ENCODE results near the gene MRPL12. TPM values are rescaled to one million over a fixed set of nuclear protein-coding genes. Genes with fewer than 3 reads are reported as not detected.
A peak's percentile ranks its signal among the peaks of the same experiment; 100 is the strongest.

Gene MRPL12
- 10 to 100 TPM; 19.8 to 33.4 TPM for total RNA-seq

DNA sequence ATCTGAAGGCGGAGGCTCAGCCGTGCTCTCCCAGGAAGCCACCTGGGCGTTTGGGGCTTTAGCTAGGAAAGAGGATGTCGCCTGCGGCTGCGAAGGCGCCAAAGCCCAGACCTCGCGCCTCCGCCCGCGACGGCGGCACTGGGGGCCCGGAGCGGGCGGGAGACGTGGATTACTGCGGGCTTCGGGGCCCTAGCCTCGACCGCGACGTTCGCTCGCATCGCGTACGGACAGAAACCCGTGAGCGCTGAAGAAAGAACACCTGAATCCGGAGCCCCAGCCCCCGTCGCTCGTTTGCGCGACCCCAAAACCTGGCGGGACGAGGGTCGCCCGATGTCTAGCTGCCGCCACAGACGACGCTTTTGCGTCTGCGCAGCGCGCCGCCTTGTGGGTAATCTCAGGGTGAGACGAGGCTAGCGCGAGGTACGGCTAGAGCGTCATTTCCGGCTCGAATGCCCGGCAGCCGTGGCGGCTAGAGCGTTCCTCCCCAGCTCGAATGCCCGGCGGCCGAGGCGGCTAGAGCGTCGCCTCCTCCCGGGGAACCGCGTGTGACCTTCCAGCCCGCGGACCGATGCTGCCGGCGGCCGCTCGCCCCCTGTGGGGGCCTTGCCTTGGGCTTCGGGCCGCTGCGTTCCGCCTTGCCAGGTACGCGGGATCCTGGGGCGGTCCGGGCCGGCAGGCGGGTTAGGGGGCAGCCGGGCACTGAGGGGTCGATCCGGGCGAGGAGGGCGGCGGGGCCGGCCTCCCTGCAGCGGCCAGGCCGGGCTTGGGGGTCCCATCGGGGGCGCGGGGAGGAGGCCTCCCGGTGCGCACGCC is at the start of gene MRPL12:
Gene MRPL12, plus strand, starts transcription at position 434 of the 813 bp plus-strand sequence. Its CDS starts 135 bp downstream, at position 569.
- peaks cover 19% of the 10 kb centered on the region for H3K36me3 ChIP-seq
- H3K9me3 ChIP-seq, result no peaks in the 10 kb centered on the region
- TF ChIP-seq, protein P1, sequence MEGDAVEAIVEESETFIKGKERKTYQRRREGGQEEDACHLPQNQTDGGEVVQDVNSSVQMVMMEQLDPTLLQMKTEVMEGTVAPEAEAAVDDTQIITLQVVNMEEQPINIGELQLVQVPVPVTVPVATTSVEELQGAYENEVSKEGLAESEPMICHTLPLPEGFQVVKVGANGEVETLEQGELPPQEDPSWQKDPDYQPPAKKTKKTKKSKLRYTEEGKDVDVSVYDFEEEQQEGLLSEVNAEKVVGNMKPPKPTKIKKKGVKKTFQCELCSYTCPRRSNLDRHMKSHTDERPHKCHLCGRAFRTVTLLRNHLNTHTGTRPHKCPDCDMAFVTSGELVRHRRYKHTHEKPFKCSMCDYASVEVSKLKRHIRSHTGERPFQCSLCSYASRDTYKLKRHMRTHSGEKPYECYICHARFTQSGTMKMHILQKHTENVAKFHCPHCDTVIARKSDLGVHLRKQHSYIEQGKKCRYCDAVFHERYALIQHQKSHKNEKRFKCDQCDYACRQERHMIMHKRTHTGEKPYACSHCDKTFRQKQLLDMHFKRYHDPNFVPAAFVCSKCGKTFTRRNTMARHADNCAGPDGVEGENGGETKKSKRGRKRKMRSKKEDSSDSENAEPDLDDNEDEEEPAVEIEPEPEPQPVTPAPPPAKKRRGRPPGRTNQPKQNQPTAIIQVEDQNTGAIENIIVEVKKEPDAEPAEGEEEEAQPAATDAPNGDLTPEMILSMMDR (IDR thresholded peaks at IDR 0.05), result peak; percentile 56
- peak within 1 kb of the TSS; percentile 72 for H3K4me3 ChIP-seq
- DNase-seq (ENCODE audit: low spot score) (peak; percentile 76), ATAC-seq (ENCODE audit: insufficient number of reproducible peaks, low FRiP score, low read depth) (peak; percentile 80)
- H3K4me1 ChIP-seq (ENCODE audit: control insufficient read depth in 1 of 2, low read depth in 2 of 2), result peaks cover 18 to 27% of the 10 kb centered on the region in 2 donors
- H3K27me3 ChIP-seq (replicated peaks; ENCODE audit: insufficient read depth), result no peaks in the 10 kb centered on the region
- H3K27ac ChIP-seq, result peak within 1 kb of the TSS; percentile 80 to 94

DNA sequence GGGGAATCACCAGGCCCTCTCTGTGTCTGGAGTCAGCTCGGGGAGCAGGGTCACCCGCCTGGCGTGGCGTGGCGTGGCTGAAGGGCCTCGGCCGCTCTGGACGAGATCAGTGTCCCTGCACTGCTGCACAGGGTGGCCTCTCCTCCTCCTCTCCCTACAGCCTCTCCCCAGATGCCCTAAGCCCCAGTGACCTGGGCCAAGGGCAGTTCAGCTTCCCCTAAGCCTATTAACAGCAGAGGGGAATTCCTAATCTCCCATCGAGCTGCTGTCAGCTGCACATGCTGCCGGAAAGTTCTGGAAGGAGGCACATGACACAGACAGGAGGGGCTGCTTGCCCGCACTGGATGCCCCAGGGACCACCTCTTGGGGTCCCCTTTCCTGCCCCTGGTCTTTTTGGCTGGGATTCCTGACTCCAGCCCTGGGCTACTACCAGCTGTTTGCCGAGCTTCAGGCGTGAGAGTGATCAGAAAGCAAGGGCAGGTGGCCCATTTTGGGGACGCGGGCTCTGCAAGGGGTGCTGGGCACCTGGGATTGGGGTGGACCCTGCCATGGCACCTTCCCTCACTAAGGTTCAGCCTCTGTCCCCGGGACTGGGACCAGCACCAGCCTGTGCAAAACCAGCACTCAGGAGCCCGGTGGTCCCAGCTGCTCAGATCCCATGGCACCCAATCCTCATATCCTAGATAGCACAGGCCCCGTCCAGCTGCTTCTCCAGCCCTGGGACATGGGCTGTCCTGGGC is 47.6 kb upstream of the MRPL12 start:
- TF ChIP-seq, protein P1 (IDR thresholded peaks at IDR 0.05), result no peak
- no peaks in the 10 kb centered on the region for H3K9me3 ChIP-seq
- no peaks in the 10 kb centered on the region for H3K27me3 ChIP-seq (replicated peaks; ENCODE audit: insufficient read depth)
- H3K27ac ChIP-seq, result no peak overlapping the region
- H3K36me3 ChIP-seq, result no peaks in the 10 kb centered on the region
- DNase-seq (ENCODE audit: low spot score) (no peak), ATAC-seq (ENCODE audit: insufficient number of reproducible peaks, low FRiP score, low read depth) (no peak)
- no peaks in the 10 kb centered on the region for H3K4me1 ChIP-seq (ENCODE audit: control insufficient read depth in 1 of 2, low read depth in 2 of 2)
- no peak overlapping the region for H3K4me3 ChIP-seq

DNA sequence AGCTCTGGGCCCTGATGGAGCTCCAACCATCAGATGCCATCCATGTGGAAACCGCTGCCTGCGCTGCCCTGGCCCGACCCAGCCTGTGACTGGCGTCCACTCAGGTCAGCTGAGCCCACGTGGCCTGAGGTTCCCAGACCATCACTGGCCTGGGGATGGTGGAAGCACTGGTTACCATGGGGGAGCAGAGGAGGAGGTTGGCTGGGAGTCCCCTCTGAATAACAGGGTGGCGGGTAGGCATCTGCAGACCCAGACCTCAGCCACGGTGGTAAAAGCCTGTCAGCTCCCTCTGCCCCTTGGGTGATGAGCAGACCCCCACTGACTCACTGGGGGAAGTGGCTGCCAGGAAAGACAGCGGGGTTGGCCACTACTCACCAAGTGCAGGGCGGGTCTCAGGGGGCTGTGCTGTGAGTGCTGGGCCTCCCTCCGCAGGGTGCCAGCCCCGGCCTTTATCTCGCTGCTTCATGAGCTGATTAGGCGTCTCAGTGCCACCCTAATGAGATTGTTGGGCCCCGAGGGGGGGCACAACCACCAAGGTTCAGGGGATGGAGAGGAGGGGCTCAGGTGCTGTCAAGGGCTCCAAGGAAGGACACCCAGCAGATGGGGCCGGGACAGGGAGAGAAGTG is 46.9 kb upstream of the MRPL12 start, which contains the start of gene PDE6G:
Gene PDE6G, minus strand, starts transcription at position 425 of the 626 bp plus-strand sequence. CDS start 3,237 bp downstream, outside the sequence.
- H3K27ac ChIP-seq, result no peak within 1 kb of the TSS
- no peak within 1 kb of the TSS for H3K4me3 ChIP-seq
- H3K27me3 ChIP-seq (replicated peaks; ENCODE audit: insufficient read depth), result no peaks in the 10 kb centered on the region
- no peaks in the 10 kb centered on the region for H3K9me3 ChIP-seq
- ATAC-seq (ENCODE audit: insufficient number of reproducible peaks, low FRiP score, low read depth) (no peak), DNase-seq (ENCODE audit: low spot score) (no peak)
- H3K36me3 ChIP-seq, result no peaks in the 10 kb centered on the region
- TF ChIP-seq, protein P1 (IDR thresholded peaks at IDR 0.05), result no peak
- no peaks in the 10 kb centered on the region for H3K4me1 ChIP-seq (ENCODE audit: control insufficient read depth in 1 of 2, low read depth in 2 of 2)

DNA sequence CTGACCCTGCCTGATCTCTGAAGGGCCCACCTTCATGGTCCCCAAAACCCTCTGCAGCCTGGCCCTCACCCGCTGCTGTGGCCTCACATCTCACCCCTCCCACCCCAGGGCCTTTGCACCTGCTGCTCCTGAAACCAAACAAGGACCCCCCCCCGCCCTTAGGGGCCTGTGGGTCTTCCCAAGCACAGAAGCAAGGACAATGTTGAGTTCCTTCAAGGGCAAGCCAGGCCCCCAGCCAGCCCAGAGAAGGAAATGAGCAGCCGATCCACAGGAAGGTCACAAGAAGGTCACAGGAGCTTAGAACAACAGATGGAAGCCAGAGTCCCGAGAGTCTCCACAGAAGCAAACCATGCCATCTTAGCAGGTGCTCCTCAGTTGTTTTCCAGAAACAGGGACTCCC is 46.3 kb upstream of the MRPL12 start:
- Histone ChIP-seq H3K4me3 (no peak overlapping the region), H3K4me1 (ENCODE audit: control insufficient read depth in 1 of 2, low read depth in 2 of 2) (no peaks in the 10 kb centered on the region), H3K27ac (no peak overlapping the region), H3K36me3 (no peaks in the 10 kb centered on the region), H3K27me3 (replicated peaks; ENCODE audit: insufficient read depth) (no peaks in the 10 kb centered on the region), H3K9me3 (no peaks in the 10 kb centered on the region)
- TF ChIP-seq, protein P1 (IDR thresholded peaks at IDR 0.05), result no peak
- ATAC-seq (ENCODE audit: insufficient number of reproducible peaks, low FRiP score, low read depth) (no peak), DNase-seq (ENCODE audit: low spot score) (no peak)

DNA sequence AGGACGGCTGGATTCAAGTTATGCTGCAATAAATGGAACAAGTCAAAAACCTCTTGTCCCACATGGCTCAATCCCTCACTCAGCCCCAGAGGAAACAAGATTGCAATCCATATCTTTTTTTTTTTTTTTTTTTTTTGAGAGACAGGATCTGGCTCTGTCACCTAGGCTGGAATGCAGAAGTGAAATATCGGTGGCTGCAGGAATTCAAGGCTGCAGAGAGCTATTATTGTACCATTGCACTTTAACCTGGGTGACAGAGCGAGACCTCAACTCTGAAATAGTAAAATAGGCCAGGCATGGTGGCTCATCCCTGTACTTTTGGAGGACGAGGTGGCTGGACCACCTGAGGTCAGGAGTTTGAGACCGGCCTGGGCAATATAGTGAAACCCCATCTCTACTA is 44.1 kb upstream of the MRPL12 start:
- H3K27me3 ChIP-seq (replicated peaks; ENCODE audit: insufficient read depth), result no peaks in the 10 kb centered on the region
- no peak overlapping the region for H3K4me3 ChIP-seq
- no peaks in the 10 kb centered on the region for H3K9me3 ChIP-seq
- no peaks in the 10 kb centered on the region for H3K4me1 ChIP-seq (ENCODE audit: control insufficient read depth in 1 of 2, low read depth in 2 of 2)
- no peak overlapping the region for H3K27ac ChIP-seq
- ATAC-seq (ENCODE audit: insufficient number of reproducible peaks, low FRiP score, low read depth) (no peak), DNase-seq (ENCODE audit: low spot score) (no peak)
- TF ChIP-seq, protein P1 (IDR thresholded peaks at IDR 0.05), result no peak
- no peaks in the 10 kb centered on the region for H3K36me3 ChIP-seq

All from thoracic aorta (tissue), 2 donors.